HEK293 (cell line): ENCODE data around the gene LMNTD2.

Experiments used
- CTCF ChIP-seq: fragments of 450-650 bp; formaldehyde crosslinking; IDR thresholded peaks from 2 replicates; pipeline ENCODE4 v1.5.1; 2016; ENCODE audit warnings: missing biosample characterization, missing genetic modification characterization
- OVOL3 ChIP-seq: fragments of 450-650 bp; formaldehyde crosslinking; IDR thresholded peaks from 2 replicates; pipeline ENCODE4 v1.5.1; 2016; ENCODE audit warnings: missing biosample characterization, missing genetic modification characterization
- YY1 ChIP-seq: fragments of 450-650 bp; formaldehyde crosslinking; IDR thresholded peaks from 2 replicates; pipeline ENCODE4 v1.5.1; 2018; ENCODE audit warnings: missing biosample characterization, missing genetic modification characterization
- ZNF274 ChIP-seq, 2 experiments: fragments of 200-500 bp in 1 of 2; fragments of 450-650 bp in 1 of 2; sonication (Bioruptor generic) in 1 of 2; formaldehyde crosslinking in 1 of 2; IDR thresholded peaks; 2 replicates each; pipeline versions ENCODE4 v1.5.1 to v1.6.1; 2014 to 2016; ENCODE audit warnings: borderline replicate concordance in 1 of 2, inconsistent platforms in 1 of 2, low read length in 1 of 2, missing biosample characterization in 1 of 2, missing genetic modification characterization in 1 of 2
- ZNF555 ChIP-seq: fragments of 450-650 bp; formaldehyde crosslinking; conservative IDR thresholded peaks from 2 replicates; pipeline ENCODE4 v1.5.1; 2017; ENCODE audit warnings: missing biosample characterization, mild to moderate bottlenecking, missing genetic modification characterization, inconsistent platforms
- ZNF560 ChIP-seq: fragments of 450-650 bp; formaldehyde crosslinking; IDR thresholded peaks from 2 replicates; pipeline ENCODE4 v1.5.1; 2017; ENCODE audit warnings: missing biosample characterization, missing genetic modification characterization, borderline replicate concordance
- ZNF768 ChIP-seq: fragments of 450-650 bp; formaldehyde crosslinking; IDR thresholded peaks from 2 replicates; pipeline ENCODE4 v1.5.1; 2018; ENCODE audit warnings: missing biosample characterization, mild to moderate bottlenecking, missing genetic modification characterization
- ZNF843 ChIP-seq: fragments of 450-650 bp; formaldehyde crosslinking; IDR thresholded peaks from 2 replicates; pipeline ENCODE4 v1.5.1; 2016; ENCODE audit warnings: missing biosample characterization, missing genetic modification characterization
- ZSCAN30 ChIP-seq: fragments of 450-650 bp; IDR thresholded peaks from 2 replicates; pipeline ENCODE4 v1.5.1; 2018; ENCODE audit warnings: missing biosample characterization, mild to moderate bottlenecking, missing genetic modification characterization, moderate library complexity
- ZSCAN5A ChIP-seq: fragments of 450-650 bp; formaldehyde crosslinking; IDR thresholded peaks from 2 replicates; pipeline ENCODE4 v1.5.1; 2016; ENCODE audit warnings: missing biosample characterization, missing genetic modification characterization

GRCh38 chr11:608791-609251, 48.3 kb upstream of the LMNTD2 start:
- TF ChIP-seq CTCF (tag by site-specific recombination) = no peak
- no peak for TF ChIP-seq ZNF555 (tag by site-specific recombination)
- TF ChIP-seq ZNF560 (tag by site-specific recombination) = no peak
- TF ChIP-seq ZSCAN5A (tag by site-specific recombination) = no peak
- TF ChIP-seq YY1 (tag by site-specific recombination) = no peak
- TF ChIP-seq ZNF768 (tag by site-specific recombination) = no peak
- TF ChIP-seq ZNF843 (tag by site-specific recombination) = no peak
- TF ChIP-seq ZSCAN30 (tag by site-specific recombination) = no peak
- no peak for TF ChIP-seq OVOL3 (tag by site-specific recombination)
- TF ChIP-seq ZNF274 (IDR thresholded peaks at IDR 0.05; ENCODE audit: low read length) = no peak
- TF ChIP-seq ZNF274 (tag by site-specific recombination; IDR thresholded peaks at IDR 0.05; ENCODE audit: borderline replicate concordance) = no peak
